ENCODE results near the gene HHEX. TPM values are rescaled to one million over a fixed set of nuclear protein-coding genes. Genes with fewer than 3 reads are reported as not detected.
"Not testable (repeated sequence)": the region's sequence is repeated elsewhere in the genome, so short reads cannot be mapped to it uniquely, and the experiment has no call there.

The HHEX gene
- total RNA-seq (1 to 10 TPM; 1.4 to 6.8 (median 4.3) TPM), polyA plus RNA-seq (1 to 10 TPM; 3.8 to 4.7 (median 4.6) TPM)
- long read RNA-seq, donor 1, partial matches to known transcripts: 0 of 2 reads
- long read RNA-seq, donor 1, other reads (novel, unspliced or antisense): 0 of 2 reads
- long read RNA-seq, donor 2, partial matches to known transcripts: 0 of 5 reads
- long read RNA-seq, donor 2, other reads (novel, unspliced or antisense): 0 of 5 reads
- long read RNA-seq, donor 3, partial matches to known transcripts: 0 of 3 reads
- long read RNA-seq, donor 3, other reads (novel, unspliced or antisense): 0 of 3 reads
- long read RNA-seq, donor 4: 0 reads
- long read RNA-seq, donor 5, transcript HHEX-201 (4 exons, 1,727 nt): major isoform, 8 of 9 reads
- long read RNA-seq, donor 5, partial matches to known transcripts: 0 of 9 reads
- long read RNA-seq, donor 5, other reads (novel, unspliced or antisense): 0 of 9 reads
- long read RNA-seq, donor 6, transcript HHEX-201 (4 exons, 1,727 nt): major isoform, 10 of 11 reads
- long read RNA-seq, donor 6, partial matches to known transcripts: 0 of 11 reads
- long read RNA-seq, donor 6, other reads (novel, unspliced or antisense): 0 of 11 reads
- long read RNA-seq, donor 7, transcript HHEX-201 (4 exons, 1,727 nt): major isoform, 6 of 8 reads
- long read RNA-seq, donor 7, partial matches to known transcripts: 0 of 8 reads
- long read RNA-seq, donor 7, other reads (novel, unspliced or antisense): 0 of 8 reads
- long read RNA-seq, donor 8, partial matches to known transcripts: 0 of 4 reads
- long read RNA-seq, donor 8, other reads (novel, unspliced or antisense): 0 of 4 reads
- long read RNA-seq, donor 9, partial matches to known transcripts: 0 of 5 reads
- long read RNA-seq, donor 9, other reads (novel, unspliced or antisense): 0 of 5 reads
- long read RNA-seq, donor 10, partial matches to known transcripts: 0 of 4 reads
- long read RNA-seq, donor 10, other reads (novel, unspliced or antisense): 0 of 4 reads

GRCh38 chr10:92689663-92690210 lies at the start of gene HHEX:
Gene HHEX, plus strand, starts transcription at chr10:92689955. Its CDS starts 32 bp downstream, at chr10:92689987.
- H3K9me3 ChIP-seq: peaks cover 0 to 6% (median 4%) of the 10 kb centered on the region in 4 donors

GRCh38 chr10:92640107-92640506 lies 49.6 kb upstream of the HHEX start:
- peaks cover 0 to 4% (median 0%) of the 10 kb centered on the region in 4 donors for H3K36me3 ChIP-seq
- no peaks in the 10 kb centered on the region for H3K27me3 ChIP-seq
- no peak overlapping the region for H3K4me3 ChIP-seq
- no peak for TF ChIP-seq POLR2AphosphoS5 (IDR thresholded peaks at IDR 0.05)
- TF ChIP-seq CTCF (IDR thresholded peaks at IDR 0.05): no peak
- no peak for TF ChIP-seq POLR2A (IDR thresholded peaks at IDR 0.05)
- no peak for TF ChIP-seq EP300 (IDR thresholded peaks at IDR 0.05)
- H3K4me1 ChIP-seq: no peaks in the 10 kb centered on the region
- H3K27ac ChIP-seq: no peak overlapping the region
- DNase-seq: no peak
- WGBS, 5 donors: 94 to 99% (median 96%) methylated on average over 3 of the region's 3 CpGs
- no peaks in the 10 kb centered on the region for H3K9me3 ChIP-seq
- intact Hi-C loops (cut with DNase I; ENCODE audit: low total_unique reads): no loop called here

More at GRCh38 chr10:92689663-92690210, at the start of gene HHEX:
- DNase-seq: peak; percentile 72 to 87
- Histone ChIP-seq H3K4me1 (peaks cover 0 to 44% (median 27%) of the 10 kb centered on the region in 4 donors), H3K27me3 (peaks cover 0 to 40% (median 22%) of the 10 kb centered on the region in 3 donors), H3K36me3 (no peaks in the 10 kb centered on the region), H3K4me3 (peak within 1 kb of the TSS; percentile 62 to 88 (median 66)), H3K27ac (peak within 1 kb of the TSS; percentile 82 to 94 (median 85))
- intact Hi-C loops (cut with DNase I; ENCODE audit: low total_unique reads): no loop called here
- TF ChIP-seq POLR2AphosphoS5 (IDR thresholded peaks at IDR 0.05) (peak in 1 of 3 donors; percentile 41), CTCF (IDR thresholded peaks at IDR 0.05) (no peak)
- WGBS, 5 donors: 0 to 2% (median 1%) methylated on average over 5 to 79 of the region's 79 CpGs

DNA sequence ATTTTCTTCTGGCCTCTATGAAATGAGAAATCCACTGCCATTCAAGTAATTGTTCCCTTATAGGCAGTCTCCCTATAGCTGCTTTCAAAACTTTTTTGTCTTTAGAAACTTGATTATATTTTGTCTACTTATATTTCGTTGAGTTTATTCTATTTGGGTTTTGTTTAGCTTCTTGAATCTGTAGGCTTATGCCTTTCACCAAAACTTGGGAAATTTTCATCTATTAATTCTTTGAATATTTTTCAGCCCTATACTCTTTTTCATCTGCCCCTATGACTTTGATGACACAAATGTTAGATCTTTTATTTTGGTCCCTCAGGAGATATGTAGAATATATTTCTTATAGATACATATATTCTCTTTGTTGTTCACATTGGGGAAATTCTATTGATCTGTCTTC lies 48.3 kb upstream of the HHEX start:
- Histone ChIP-seq H3K4me1 (no peaks in the 10 kb centered on the region), H3K36me3 (peaks cover 0 to 1% (median 0%) of the 10 kb centered on the region in 4 donors), H3K4me3 (no peak overlapping the region), H3K27me3 (no peaks in the 10 kb centered on the region), H3K27ac (no peak overlapping the region), H3K9me3 (no peaks in the 10 kb centered on the region)
- WGBS, 5 donors: 57 to 97% (median 85%) methylated on average over 1 of the region's 1 CpG
- no peak for TF ChIP-seq POLR2AphosphoS5 (IDR thresholded peaks at IDR 0.05)
- TF ChIP-seq CTCF (IDR thresholded peaks at IDR 0.05): no peak
- TF ChIP-seq POLR2A (IDR thresholded peaks at IDR 0.05): no peak
- TF ChIP-seq EP300 (IDR thresholded peaks at IDR 0.05): no peak
- intact Hi-C loops (cut with DNase I; ENCODE audit: low total_unique reads): no loop called here
- no peak for DNase-seq

- Histone ChIP-seq H3K27me3 (no peaks in the 10 kb centered on the region), H3K4me3 (no peak overlapping the region), H3K9me3 (no peaks in the 10 kb centered on the region), H3K27ac (no peak overlapping the region), H3K36me3 (no peaks in the 10 kb centered on the region), H3K4me1 (no peaks in the 10 kb centered on the region)
- TF ChIP-seq POLR2AphosphoS5 (IDR thresholded peaks at IDR 0.05) (no peak), EP300 (IDR thresholded peaks at IDR 0.05) (no peak), CTCF (IDR thresholded peaks at IDR 0.05) (no peak), POLR2A (IDR thresholded peaks at IDR 0.05) (no peak)
- no peak for DNase-seq
- intact Hi-C loops (cut with DNase I; ENCODE audit: low total_unique reads): no loop called here
- 91 to 100% (median 97%) methylated on average over 2 of the region's 2 CpGs for WGBS, 5 donors
Observed at GRCh38 chr10:92644921-92645320, 44.8 kb upstream of the HHEX start.

- H3K4me3 ChIP-seq; intact Hi-C loops (cut with DNase I; ENCODE audit: low total_unique reads); H3K36me3 ChIP-seq; DNase-seq; H3K27me3 ChIP-seq; H3K4me1 ChIP-seq; H3K27ac ChIP-seq; H3K9me3 ChIP-seq: not testable (repeated sequence)
- 92 to 100% (median 94%) methylated on average over 3 of the region's 3 CpGs for WGBS, 5 donors
Observed at GRCh38 chr10:92650864-92651263, 38.9 kb upstream of the HHEX start.

Measured in stomach (tissue), 19 donors.